ENCODE results near the gene PLEKHM1.
A peak's percentile ranks its signal among the peaks of the same experiment; 100 is the strongest.

PLEKHM1 gene

DNA sequence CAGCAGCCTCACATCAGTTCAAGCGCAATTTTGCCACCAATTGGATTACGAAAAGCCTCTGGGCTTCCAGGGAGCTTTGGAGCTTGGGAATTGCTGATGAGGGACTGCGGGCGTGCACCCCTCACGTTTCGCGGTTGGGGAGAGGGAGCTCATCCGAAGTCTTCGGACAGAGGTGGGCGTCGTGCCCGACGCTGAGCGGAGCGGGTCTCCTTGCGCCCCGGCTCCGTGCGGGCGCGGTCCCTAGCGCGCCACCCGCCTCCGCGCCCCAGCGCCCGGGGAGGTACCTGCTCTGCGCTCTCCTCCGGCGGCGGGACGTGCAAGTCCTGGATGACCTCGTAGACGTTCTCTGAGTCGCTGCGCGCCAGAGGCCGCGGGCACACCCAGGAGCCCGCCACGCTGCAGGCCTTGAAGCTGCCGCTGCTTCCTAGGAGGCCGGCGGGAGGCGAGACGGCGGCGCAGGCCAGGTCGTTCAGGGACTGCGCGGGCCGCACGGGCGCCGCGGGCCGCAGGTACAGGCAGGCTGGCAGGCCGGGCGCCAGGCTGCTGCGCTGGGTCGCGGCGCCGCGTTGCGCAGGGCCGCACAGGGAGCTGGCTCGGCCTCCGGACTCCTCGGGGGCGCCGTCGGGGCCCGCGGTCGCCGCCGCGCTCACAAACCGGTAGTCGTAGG lies 61.0 kb downstream of the PLEKHM1 start:
- Histone ChIP-seq H3K27me3 (ENCODE audit: low read depth, low read length) (peaks cover 13% of the 10 kb centered on the region), H3K9me3 (ENCODE audit: control insufficient read depth in 1 of 2, low read length in 2 of 2) (no peaks in the 10 kb centered on the region), H3K4me3 (ENCODE audit: low read depth in 1 of 2, low read length in 2 of 2) (no peak overlapping the region), H3K27ac (ENCODE audit: low read length) (no peak overlapping the region), H3K4me1 (ENCODE audit: control insufficient read depth in 1 of 2, insufficient read depth in 2 of 2, low read length in 2 of 2) (peaks cover 0 to 50% of the 10 kb centered on the region in 2 donors), H3K36me3 (ENCODE audit: control insufficient read depth in 1 of 2, insufficient read depth in 2 of 2, low read length in 2 of 2) (no peaks in the 10 kb centered on the region)

- peak overlapping the region in 1 of 2 donors; percentile 11 for H3K4me3 ChIP-seq (ENCODE audit: low read depth in 1 of 2, low read length in 2 of 2)
- no peaks in the 10 kb centered on the region for H3K36me3 ChIP-seq (ENCODE audit: control insufficient read depth in 1 of 2, insufficient read depth in 2 of 2, low read length in 2 of 2)
- H3K27ac ChIP-seq (ENCODE audit: low read length), result peak overlapping the region; percentile 31
- H3K9me3 ChIP-seq (ENCODE audit: control insufficient read depth in 1 of 2, low read length in 2 of 2), result no peaks in the 10 kb centered on the region
- H3K27me3 ChIP-seq (ENCODE audit: low read depth, low read length), result peaks cover 13% of the 10 kb centered on the region
- H3K4me1 ChIP-seq (ENCODE audit: control insufficient read depth in 1 of 2, insufficient read depth in 2 of 2, low read length in 2 of 2), result peaks cover 0 to 50% of the 10 kb centered on the region in 2 donors
Observed at GRCh38 chr17:45428931-45429338, 61.6 kb downstream of the PLEKHM1 start.

- no peak overlapping the region for H3K27ac ChIP-seq (ENCODE audit: low read length)
- no peaks in the 10 kb centered on the region for H3K9me3 ChIP-seq (ENCODE audit: control insufficient read depth in 1 of 2, low read length in 2 of 2)
- peaks cover 0 to 50% of the 10 kb centered on the region in 2 donors for H3K4me1 ChIP-seq (ENCODE audit: control insufficient read depth in 1 of 2, insufficient read depth in 2 of 2, low read length in 2 of 2)
- peaks cover 13% of the 10 kb centered on the region for H3K27me3 ChIP-seq (ENCODE audit: low read depth, low read length)
- peak overlapping the region in 1 of 2 donors; percentile 11 for H3K4me3 ChIP-seq (ENCODE audit: low read depth in 1 of 2, low read length in 2 of 2)
- no peaks in the 10 kb centered on the region for H3K36me3 ChIP-seq (ENCODE audit: control insufficient read depth in 1 of 2, insufficient read depth in 2 of 2, low read length in 2 of 2)
Observed at GRCh38 chr17:45428050-45428617, 62.4 kb downstream of the PLEKHM1 start.

DNA sequence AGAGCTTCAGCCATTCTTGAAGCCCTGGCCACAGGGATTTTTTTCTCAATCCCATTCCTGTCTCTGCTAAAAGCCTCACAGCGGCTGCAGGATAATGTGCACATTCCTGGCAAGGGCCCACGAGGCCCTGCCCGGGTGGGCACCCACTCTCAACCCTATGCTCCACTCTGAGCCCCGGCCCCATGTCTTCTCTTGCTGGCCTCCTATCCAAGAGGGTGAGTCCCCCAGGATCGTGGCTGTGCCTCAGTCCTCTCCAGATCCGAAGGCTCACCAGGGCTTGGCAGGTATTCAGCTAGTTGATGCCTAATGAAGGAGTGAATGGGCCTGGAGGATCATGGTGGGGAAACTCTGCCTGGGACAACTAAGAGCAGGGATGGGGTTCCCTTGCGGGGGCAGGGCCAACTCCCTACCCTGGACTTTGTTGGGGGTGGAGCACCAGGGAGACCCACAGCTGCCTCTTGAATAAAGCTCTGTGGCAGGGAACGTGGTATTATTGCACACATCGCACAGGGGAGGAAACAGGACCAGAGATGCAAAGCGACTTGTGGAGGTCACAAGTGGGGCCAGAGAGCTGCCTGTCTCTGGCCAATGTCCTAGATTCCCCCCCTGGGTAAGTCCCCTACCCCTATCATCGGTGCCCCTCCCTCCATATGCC lies 63.2 kb downstream of the PLEKHM1 start:
- H3K4me1 ChIP-seq (ENCODE audit: control insufficient read depth in 1 of 2, insufficient read depth in 2 of 2, low read length in 2 of 2), result peaks cover 0 to 49% of the 10 kb centered on the region in 2 donors

DNA sequence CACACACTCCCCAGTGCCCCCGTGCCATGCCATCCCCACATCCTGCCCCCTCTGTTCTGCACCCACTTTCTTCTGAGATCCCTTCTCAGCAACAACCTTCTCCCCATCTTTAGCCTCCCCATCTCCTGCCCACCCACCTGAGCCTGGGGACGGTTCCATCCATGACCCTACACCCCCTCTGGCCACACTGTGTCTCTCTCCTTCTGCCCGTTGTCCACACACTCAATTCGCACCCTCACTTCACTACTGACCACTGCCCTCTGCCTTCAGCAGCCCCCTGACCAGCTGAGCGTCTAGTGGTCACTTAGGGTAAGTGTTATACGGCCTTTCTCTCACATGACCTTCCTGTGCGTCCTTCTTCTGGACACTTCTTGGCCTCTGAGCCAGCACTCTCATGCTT lies 64.0 kb downstream of the PLEKHM1 start:
- Histone ChIP-seq H3K36me3 (ENCODE audit: control insufficient read depth in 1 of 2, insufficient read depth in 2 of 2, low read length in 2 of 2) (no peaks in the 10 kb centered on the region), H3K27me3 (ENCODE audit: low read depth, low read length) (peaks cover 13% of the 10 kb centered on the region), H3K27ac (ENCODE audit: low read length) (no peak overlapping the region), H3K9me3 (ENCODE audit: control insufficient read depth in 1 of 2, low read length in 2 of 2) (no peaks in the 10 kb centered on the region), H3K4me1 (ENCODE audit: control insufficient read depth in 1 of 2, insufficient read depth in 2 of 2, low read length in 2 of 2) (peaks cover 0 to 44% of the 10 kb centered on the region in 2 donors), H3K4me3 (ENCODE audit: low read depth in 1 of 2, low read length in 2 of 2) (no peak overlapping the region)

More for the DNA sequence above, 63.2 kb downstream of the PLEKHM1 start:
- no peak overlapping the region for H3K4me3 ChIP-seq (ENCODE audit: low read depth in 1 of 2, low read length in 2 of 2)
- no peak overlapping the region for H3K27ac ChIP-seq (ENCODE audit: low read length)
- H3K9me3 ChIP-seq (ENCODE audit: control insufficient read depth in 1 of 2, low read length in 2 of 2), result no peaks in the 10 kb centered on the region
- H3K27me3 ChIP-seq (ENCODE audit: low read depth, low read length), result peaks cover 13% of the 10 kb centered on the region
- no peaks in the 10 kb centered on the region for H3K36me3 ChIP-seq (ENCODE audit: control insufficient read depth in 1 of 2, insufficient read depth in 2 of 2, low read length in 2 of 2)

DNA sequence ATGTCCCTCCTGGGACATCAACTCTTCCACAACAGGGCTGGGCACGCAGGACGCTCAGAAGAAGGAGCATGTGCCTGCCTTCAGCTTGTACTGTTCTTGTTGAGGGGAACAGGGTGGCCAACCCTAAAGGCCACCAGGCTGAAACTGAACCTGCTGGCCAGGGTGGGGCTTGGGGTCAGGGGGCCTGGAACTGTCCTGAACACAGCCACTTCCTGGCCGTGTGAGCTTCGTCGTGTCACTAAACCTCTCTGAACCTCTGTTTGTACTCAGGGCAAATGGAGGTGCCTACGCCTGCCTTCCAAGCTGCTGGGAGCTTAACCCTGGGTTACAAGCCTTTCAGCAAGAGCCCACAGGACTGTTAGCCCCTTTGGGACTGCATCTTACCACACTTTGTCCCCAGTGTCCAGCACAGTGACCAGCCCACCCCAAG lies 64.5 kb downstream of the PLEKHM1 start:
- H3K4me3 ChIP-seq (ENCODE audit: low read depth in 1 of 2, low read length in 2 of 2), result no peak overlapping the region

GRCh38 chr17:45425125-45425983 lies 65.2 kb downstream of the PLEKHM1 start:
- Histone ChIP-seq H3K4me3 (ENCODE audit: low read depth in 1 of 2, low read length in 2 of 2) (peak overlapping the region in 1 of 2 donors; percentile 42), H3K4me1 (ENCODE audit: control insufficient read depth in 1 of 2, insufficient read depth in 2 of 2, low read length in 2 of 2) (peaks cover 0 to 32% of the 10 kb centered on the region in 2 donors), H3K36me3 (ENCODE audit: control insufficient read depth in 1 of 2, insufficient read depth in 2 of 2, low read length in 2 of 2) (no peaks in the 10 kb centered on the region), H3K27ac (ENCODE audit: low read length) (peak overlapping the region; percentile 39), H3K27me3 (ENCODE audit: low read depth, low read length) (peaks cover 9% of the 10 kb centered on the region), H3K9me3 (ENCODE audit: control insufficient read depth in 1 of 2, low read length in 2 of 2) (no peaks in the 10 kb centered on the region)

More for the DNA sequence above, 64.5 kb downstream of the PLEKHM1 start:
- peaks cover 13% of the 10 kb centered on the region for H3K27me3 ChIP-seq (ENCODE audit: low read depth, low read length)
- H3K27ac ChIP-seq (ENCODE audit: low read length), result no peak overlapping the region
- H3K9me3 ChIP-seq (ENCODE audit: control insufficient read depth in 1 of 2, low read length in 2 of 2), result no peaks in the 10 kb centered on the region
- H3K4me1 ChIP-seq (ENCODE audit: control insufficient read depth in 1 of 2, insufficient read depth in 2 of 2, low read length in 2 of 2), result peaks cover 0 to 38% of the 10 kb centered on the region in 2 donors
- H3K36me3 ChIP-seq (ENCODE audit: control insufficient read depth in 1 of 2, insufficient read depth in 2 of 2, low read length in 2 of 2), result no peaks in the 10 kb centered on the region

DNA sequence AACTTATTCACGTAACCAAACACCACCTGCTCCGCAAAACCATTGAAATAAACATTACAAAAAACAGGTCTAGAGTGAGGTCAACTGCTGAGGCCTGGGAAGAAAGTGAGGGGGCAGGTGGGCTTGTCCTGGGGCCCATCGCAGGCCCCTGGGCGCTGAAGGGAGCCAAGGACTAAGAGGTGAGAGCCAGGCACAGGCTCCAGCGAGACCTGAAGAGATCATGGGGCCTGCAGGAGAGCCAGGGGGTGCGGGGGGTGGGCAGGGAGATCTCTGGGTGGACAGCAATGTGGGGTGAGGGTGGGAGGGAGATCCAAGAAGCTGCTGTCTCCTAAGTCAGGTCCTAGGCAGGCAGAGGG lies 65.8 kb downstream of the PLEKHM1 start:
- Histone ChIP-seq H3K27me3 (ENCODE audit: low read depth, low read length) (peaks cover 6% of the 10 kb centered on the region), H3K36me3 (ENCODE audit: control insufficient read depth in 1 of 2, insufficient read depth in 2 of 2, low read length in 2 of 2) (no peaks in the 10 kb centered on the region), H3K9me3 (ENCODE audit: control insufficient read depth in 1 of 2, low read length in 2 of 2) (no peaks in the 10 kb centered on the region), H3K27ac (ENCODE audit: low read length) (peak overlapping the region; percentile 39), H3K4me3 (ENCODE audit: low read depth in 1 of 2, low read length in 2 of 2) (peak overlapping the region in 1 of 2 donors; percentile 42), H3K4me1 (ENCODE audit: control insufficient read depth in 1 of 2, insufficient read depth in 2 of 2, low read length in 2 of 2) (peaks cover 0 to 28% of the 10 kb centered on the region in 2 donors)

DNA sequence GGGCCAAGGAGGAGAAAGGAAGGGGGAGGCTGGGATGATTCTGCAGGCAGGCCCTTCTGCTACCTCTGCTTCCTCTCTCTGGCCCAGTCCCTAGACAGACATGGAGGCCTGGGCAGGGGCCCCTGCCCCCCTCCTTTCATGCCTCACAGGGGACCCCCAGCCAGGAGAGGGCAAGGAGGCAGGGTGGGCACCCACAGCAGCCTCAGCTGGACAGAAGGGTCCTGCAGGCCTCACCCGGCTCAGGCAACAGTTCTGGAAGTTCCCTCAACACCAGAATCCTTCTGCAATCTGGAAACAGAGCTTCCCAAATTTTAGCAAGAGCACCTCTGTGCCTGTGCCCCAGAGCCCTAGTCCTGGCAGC lies 66.6 kb downstream of the PLEKHM1 start:
- H3K36me3 ChIP-seq (ENCODE audit: control insufficient read depth in 1 of 2, insufficient read depth in 2 of 2, low read length in 2 of 2), result no peaks in the 10 kb centered on the region
- peaks cover 2% of the 10 kb centered on the region for H3K27me3 ChIP-seq (ENCODE audit: low read depth, low read length)
- H3K9me3 ChIP-seq (ENCODE audit: control insufficient read depth in 1 of 2, low read length in 2 of 2), result no peaks in the 10 kb centered on the region
- peaks cover 0 to 22% of the 10 kb centered on the region in 2 donors for H3K4me1 ChIP-seq (ENCODE audit: control insufficient read depth in 1 of 2, insufficient read depth in 2 of 2, low read length in 2 of 2)
- H3K27ac ChIP-seq (ENCODE audit: low read length), result peak overlapping the region; percentile 39
- peak overlapping the region in 1 of 2 donors; percentile 33 for H3K4me3 ChIP-seq (ENCODE audit: low read depth in 1 of 2, low read length in 2 of 2)

DNA sequence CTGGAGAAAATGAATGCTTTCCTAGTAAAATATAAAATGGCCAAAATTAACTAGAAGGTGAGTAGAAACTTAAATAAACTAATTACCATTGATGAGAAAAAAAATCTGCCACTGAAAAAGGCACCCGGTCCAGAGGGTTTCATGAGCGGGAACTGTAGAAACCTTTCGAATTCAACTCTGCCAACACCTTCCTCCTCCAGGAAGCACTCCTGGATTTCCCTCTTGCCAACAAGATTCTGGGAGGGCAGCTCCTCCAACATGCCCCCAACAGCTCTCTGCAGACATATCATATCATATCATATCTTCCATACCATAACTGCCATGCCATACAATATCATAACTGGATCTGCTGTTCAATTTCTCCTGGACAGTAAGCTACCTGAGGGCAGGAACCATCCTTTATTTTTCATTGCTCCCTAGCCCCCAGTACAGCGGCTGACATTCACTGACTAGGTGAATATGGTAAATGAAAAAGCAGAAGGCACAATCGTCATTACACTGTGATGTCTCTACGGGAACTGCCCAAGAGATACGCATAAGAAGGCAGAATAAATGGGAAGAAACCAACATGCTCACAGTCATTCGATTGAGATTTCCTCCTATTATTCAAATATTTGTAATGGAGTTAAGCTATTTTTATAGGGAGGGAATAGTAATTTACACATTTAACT lies 67.1 kb downstream of the PLEKHM1 start:
- no peaks in the 10 kb centered on the region for H3K36me3 ChIP-seq (ENCODE audit: control insufficient read depth in 1 of 2, insufficient read depth in 2 of 2, low read length in 2 of 2)
- peak overlapping the region; percentile 39 for H3K27ac ChIP-seq (ENCODE audit: low read length)
- no peaks in the 10 kb centered on the region for H3K27me3 ChIP-seq (ENCODE audit: low read depth, low read length)
- peak overlapping the region in 1 of 2 donors; percentile 18 for H3K4me3 ChIP-seq (ENCODE audit: low read depth in 1 of 2, low read length in 2 of 2)
- H3K4me1 ChIP-seq (ENCODE audit: control insufficient read depth in 1 of 2, insufficient read depth in 2 of 2, low read length in 2 of 2), result peaks cover 0 to 17% of the 10 kb centered on the region in 2 donors
- no peaks in the 10 kb centered on the region for H3K9me3 ChIP-seq (ENCODE audit: control insufficient read depth in 1 of 2, low read length in 2 of 2)
